GM12891 (cell line): ENCODE measurements around the gene HDAC1.

Source experiments
- DNase-seq: peaks from one replicate; pipeline ENCODE4 v3.0.0; 2011; ENCODE audit warnings: low spot score; ENCODE audit not compliant: insufficient read length
- FAIRE-seq: peaks from 2 replicates; lab custom pipeline; 2011; peaks lifted over from hg19 to GRCh38; lab: Jason Lieb, UNC
- PAX5 ChIP-seq: IDR thresholded peaks from 2 replicates; pipeline ENCODE4 v1.6.1; 2011; ENCODE audit warnings: low read length, moderate library complexity, mild to moderate bottlenecking; ENCODE audit not compliant: insufficient read depth, severe bottlenecking
- POLR2A ChIP-seq: IDR thresholded peaks from 2 replicates; pipeline ENCODE4 v1.6.1; 2011; ENCODE audit warnings: low read depth, low read length, control low read depth
- POLR2AphosphoS5 ChIP-seq: IDR thresholded peaks from 2 replicates; pipeline ENCODE4 v1.6.1; 2011; ENCODE audit warnings: low read depth, low read length, control low read depth
- POU2F2 ChIP-seq: IDR thresholded peaks from 2 replicates; pipeline ENCODE4 v1.6.1; 2011; ENCODE audit warnings: low read depth, mild to moderate bottlenecking, control low read depth, low read length, moderate library complexity
- SPI1 ChIP-seq: IDR thresholded peaks from 2 replicates; pipeline ENCODE4 v1.6.1; 2011; ENCODE audit warnings: low read depth, low read length, control low read depth
- TAF1 ChIP-seq: IDR thresholded peaks from 2 replicates; pipeline ENCODE4 v1.6.1; 2011; ENCODE audit warnings: low read depth, low read length, control low read depth

Gene HDAC1

DNA sequence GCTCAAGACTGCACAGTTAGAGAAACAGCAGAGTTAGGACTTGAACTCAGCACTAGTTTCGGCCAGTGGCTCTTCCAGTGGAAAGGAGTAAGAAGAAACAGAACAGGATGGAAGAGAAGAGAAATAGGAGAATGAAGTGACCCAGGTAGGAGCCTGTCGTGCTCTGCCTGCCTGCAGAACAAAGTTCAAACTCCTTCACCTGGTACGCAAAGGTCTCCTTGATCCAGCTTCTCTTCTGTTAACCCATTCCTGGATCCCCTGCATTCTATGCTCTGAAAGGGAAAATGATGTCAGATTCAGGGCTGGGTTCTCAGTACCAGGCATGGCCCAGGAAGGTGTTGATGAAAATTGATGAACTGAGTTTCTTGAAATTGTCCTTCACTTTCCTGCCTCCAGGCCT lies 66.6 kb downstream of the HDAC1 start:
- no peak for DNase-seq
- no peak for TF ChIP-seq TAF1
- no peak for TF ChIP-seq POU2F2
- no peak for TF ChIP-seq SPI1
- no peak for TF ChIP-seq PAX5
- no peak for TF ChIP-seq POLR2A
- no peak for TF ChIP-seq POLR2AphosphoS5
- no peak for FAIRE-seq

DNA sequence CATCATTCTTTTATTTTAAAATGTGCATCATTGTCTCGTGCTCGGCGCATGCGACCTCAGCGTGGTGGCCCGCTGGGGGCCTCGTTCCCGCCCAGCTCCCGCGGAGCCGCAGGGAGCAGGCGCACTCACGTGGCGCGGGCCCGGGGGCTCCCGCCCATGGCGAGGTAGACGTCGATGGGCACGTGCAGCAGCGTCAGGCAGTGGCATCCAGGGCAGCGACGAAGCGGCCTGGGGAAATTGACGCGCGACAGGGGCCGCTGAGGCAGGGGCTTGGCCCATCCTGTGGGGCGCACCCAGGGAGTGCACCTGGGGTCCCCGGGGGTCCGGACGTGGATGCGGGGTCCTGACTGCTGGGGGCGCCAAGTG lies 69.4 kb downstream of the HDAC1 start:
- TF ChIP-seq SPI1 (no peak), POLR2A (no peak), TAF1 (no peak), PAX5 (no peak), POU2F2 (no peak), POLR2AphosphoS5 (no peak)
- no peak for FAIRE-seq
- no peak for DNase-seq

GRCh38 chr1:32361674-32362473 lies 70.0 kb downstream of the HDAC1 start:
- DNase-seq (peak; percentile 62), FAIRE-seq (peak; percentile 9)
- TF ChIP-seq POU2F2: no peak
- 0 out of 2 replicates have a peak, but pooled peaks have one; percentile 30 for TF ChIP-seq POLR2A

GRCh38 chr1:32362474-32363313 lies 70.8 kb downstream of the HDAC1 start, which contains the start of the genes FAM229A and TSSK3:
TSS of gene FAM229A (minus strand) at chr1:32362485. CDS start at chr1:32362091, 394 bp downstream.
TSS of gene TSSK3 (plus strand) at chr1:32362539. CDS start at chr1:32362702, 163 bp downstream.
- no peak for FAIRE-seq
- no peak for DNase-seq

GRCh38 chr1:32363713-32364112 lies 71.8 kb downstream of the HDAC1 start:
- TF ChIP-seq POU2F2 (no peak), POLR2AphosphoS5 (no peak), SPI1 (no peak), PAX5 (no peak), TAF1 (no peak), POLR2A (no peak)
- FAIRE-seq: no peak
- DNase-seq: no peak

More at GRCh38 chr1:32362474-32363313, 70.8 kb downstream of the HDAC1 start, which contains the start of the genes FAM229A and TSSK3:
- no peak for TF ChIP-seq POU2F2
- TF ChIP-seq PAX5: no peak
- TF ChIP-seq POLR2AphosphoS5: no peak
- no peak for TF ChIP-seq SPI1
- no peak for TF ChIP-seq TAF1
- no peak for TF ChIP-seq POLR2A

GRCh38 chr1:32364836-32365235 lies 73.0 kb downstream of the HDAC1 start:
- DNase-seq (no peak), FAIRE-seq (no peak)
- TF ChIP-seq POU2F2: no peak
- TF ChIP-seq SPI1: no peak
- no peak for TF ChIP-seq TAF1
- TF ChIP-seq POLR2A: no peak
- no peak for TF ChIP-seq POLR2AphosphoS5
- TF ChIP-seq PAX5: no peak

DNA sequence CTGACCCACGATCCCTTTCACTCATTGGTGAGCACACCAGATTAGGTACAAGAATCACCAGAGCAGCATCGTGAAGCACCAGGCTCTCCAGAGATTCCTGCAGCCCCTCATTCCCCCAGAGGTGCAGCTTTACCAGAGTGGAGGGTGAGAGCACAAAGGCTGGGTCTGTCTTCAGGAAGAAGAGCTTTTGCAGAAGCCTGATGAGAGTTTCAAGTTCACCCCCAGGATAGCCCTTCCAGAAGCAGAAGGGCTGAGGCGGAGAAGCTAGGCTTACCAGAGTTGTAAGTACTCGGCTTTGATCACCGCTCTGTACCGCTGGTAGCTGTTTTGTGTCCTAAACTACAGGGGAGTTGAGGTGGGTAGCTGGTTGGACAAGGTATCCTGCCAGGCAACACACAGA lies 73.6 kb downstream of the HDAC1 start:
- FAIRE-seq (no peak), DNase-seq (no peak)
- TF ChIP-seq POLR2AphosphoS5: no peak

- FAIRE-seq: no peak
These were observed 76.2 kb downstream of the HDAC1 start for GRCh38 chr1:32367912-32368635.

GRCh38 chr1:32372149-32372756 lies 80.4 kb downstream of the HDAC1 start:
- DNase-seq (peak; percentile 38), FAIRE-seq (peak; percentile 91)
- TF ChIP-seq POLR2A (no peak), POLR2AphosphoS5 (no peak), TAF1 (no peak), SPI1 (no peak), POU2F2 (no peak), PAX5 (no peak)

More at GRCh38 chr1:32367912-32368635, 76.2 kb downstream of the HDAC1 start:
- no peak for DNase-seq
- TF ChIP-seq POLR2A (no peak), PAX5 (no peak), TAF1 (no peak), POLR2AphosphoS5 (no peak)
